K562 (cell line): ENCODE measurements around the gene HAPLN2. TPM values are rescaled to one million over a fixed set of nuclear protein-coding genes. Genes with fewer than 3 reads are reported as not detected.

Experiments used
- CREB1 ChIP-seq, 2 experiments: sonication (generic) in 1 of 2; formaldehyde crosslinking in 1 of 2; IDR thresholded peaks; 2 replicates each; pipeline versions ENCODE4 v1.6.1 to v1.8.0; 2012 to 2022; ENCODE audit warnings: inconsistent platforms in 1 of 2, mild to moderate bottlenecking in 1 of 2, missing genetic modification reagents in 1 of 2, moderate library complexity in 1 of 2
- MGA ChIP-seq: fragments of 450-650 bp; IDR thresholded peaks from 2 replicates; pipeline ENCODE4 v1.6.1; 2016; ENCODE audit warnings: mild to moderate bottlenecking, moderate library complexity
- MYC ChIP-seq, 2 experiments: fragments of 250-450 bp in 1 of 2; sonication (Bioruptor Pico) in 1 of 2; IDR thresholded peaks; 2 replicates each; pipeline versions ENCODE4 v1.5.1 to v1.6.1; 2012 to 2021; ENCODE audit warnings: low read depth in 2 of 2, borderline replicate concordance in 1 of 2, improper control_type of control experiment in 1 of 2, low read length in 1 of 2, mild to moderate bottlenecking in 1 of 2, moderate library complexity in 1 of 2
- RNF2 ChIP-seq: sonication (generic); IDR thresholded peaks from 2 replicates; pipeline ENCODE4 v1.6.1; 2016
- ZBTB2 ChIP-seq: fragments of 450-650 bp; IDR thresholded peaks from 2 replicates; pipeline ENCODE4 v1.6.1; 2016; ENCODE audit warnings: antibody characterized with exemption
- ZKSCAN1 ChIP-seq: fragments of 150-350 bp; IDR thresholded peaks from 2 replicates; pipeline ENCODE4 v1.6.1; 2016; ENCODE audit warnings: low read depth, low read length
- polyA plus RNA-seq, 8 experiments: library from polyadenylated mRNA; depleted of rRNA in 4 of 8; stranded (reverse) in 5 of 8; unstranded in 3 of 8; fragments of >200 nt; fragmentation: Nextera tagmentation in 2 of 8; fragmentation: Illumina TruSeq in 1 of 8; extraction: Ambion mirVana in 2 of 8; extraction: Trizol in 1 of 8; gene quantifications; 2 replicates each; pipeline versions ENCODE4 v1.2.1 to v1.2.3, GENCODE V29; 2011 to 2014; ENCODE audit warnings: inconsistent platforms in 1 of 8, missing spikeins in 1 of 8
- total RNA-seq, 7 experiments: library from RNA; depleted of rRNA in 6 of 7; stranded (reverse); fragments of >200 nt in 6 of 7; fragmentation: Illumina TruSeq in 2 of 7; extraction: Trizol in 2 of 7; gene quantifications; 2 replicates each; pipeline versions ENCODE4 v1.2.1 to v1.2.3, GENCODE V29; 2011 to 2021; ENCODE audit warnings: low replicate concordance in 1 of 7
- TF ChIP-seq, protein P1 (sequence below): fragments of 450-650 bp; IDR thresholded peaks from 2 replicates; pipeline ENCODE4 v1.7.1; 2018; ENCODE audit warnings: mild to moderate bottlenecking, low read depth; ENCODE audit not compliant: partially characterized antibody

Gene HAPLN2
- total and polyA plus RNA-seq, 9 of the 15 experiments (the other 6 are each of a cell fraction or from before 2014, with no cell fraction given): 0.14 to 5.2 (median 3.8) TPM; not detected in 4

DNA sequence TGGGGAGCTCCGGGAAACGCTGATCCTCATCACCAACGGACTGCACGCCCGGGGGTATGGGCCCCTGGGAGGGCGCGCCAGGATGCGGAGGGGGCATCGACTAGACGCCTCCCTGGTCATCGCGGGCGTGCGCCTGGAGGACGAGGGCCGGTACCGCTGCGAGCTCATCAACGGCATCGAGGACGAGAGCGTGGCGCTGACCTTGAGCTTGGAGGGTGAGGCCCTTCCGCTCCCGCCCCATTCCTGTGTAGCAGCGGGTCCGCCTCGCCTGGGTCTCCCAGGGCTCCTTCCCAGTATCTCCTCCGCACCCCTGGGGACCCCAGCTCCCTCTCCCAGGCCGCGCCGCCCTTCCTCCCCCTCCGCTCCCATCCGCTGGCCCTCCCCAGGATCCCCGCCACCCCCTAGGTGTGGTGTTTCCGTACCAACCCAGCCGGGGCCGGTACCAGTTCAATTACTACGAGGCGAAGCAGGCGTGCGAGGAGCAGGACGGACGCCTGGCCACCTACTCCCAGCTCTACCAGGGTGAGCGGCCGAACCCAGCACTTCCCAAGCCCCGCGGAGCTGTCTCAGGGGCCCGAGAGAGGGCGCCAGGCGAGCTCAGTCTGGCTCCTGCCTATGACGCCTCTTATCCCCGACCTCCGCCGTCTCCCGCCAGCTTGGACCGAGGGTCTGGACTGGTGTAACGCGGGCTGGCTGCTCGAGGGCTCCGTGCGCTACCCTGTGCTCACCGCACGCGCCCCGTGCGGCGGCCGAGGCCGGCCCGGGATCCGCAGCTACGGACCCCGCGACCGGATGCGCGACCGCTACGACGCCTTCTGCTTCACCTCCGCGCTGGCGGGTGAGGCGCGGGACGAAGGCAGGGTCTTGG lies 5.0 kb downstream of the HAPLN2 start (continued):
- TF ChIP-seq MYC (IDR thresholded peaks at IDR 0.05; ENCODE audit: low read depth, low read length) (peak; percentile 56), MYC (CRISPR knock-in tag; IDR thresholded peaks at IDR 0.05; ENCODE audit: borderline replicate concordance, low read depth) (no peak), ZKSCAN1 (no peak), RNF2 (peak; percentile 81; the same call in 1 of the 2 replicates), ZBTB2 (peak; percentile 42; the same call in 1 of the 2 replicates), CREB1 (IDR thresholded peaks at IDR 0.05) (peak; percentile 91), CREB1 (CRISPR knock-in tag; IDR thresholded peaks at IDR 0.05) (peak; percentile 85), MGA (peak; percentile 95)
- TF ChIP-seq, protein P1, sequence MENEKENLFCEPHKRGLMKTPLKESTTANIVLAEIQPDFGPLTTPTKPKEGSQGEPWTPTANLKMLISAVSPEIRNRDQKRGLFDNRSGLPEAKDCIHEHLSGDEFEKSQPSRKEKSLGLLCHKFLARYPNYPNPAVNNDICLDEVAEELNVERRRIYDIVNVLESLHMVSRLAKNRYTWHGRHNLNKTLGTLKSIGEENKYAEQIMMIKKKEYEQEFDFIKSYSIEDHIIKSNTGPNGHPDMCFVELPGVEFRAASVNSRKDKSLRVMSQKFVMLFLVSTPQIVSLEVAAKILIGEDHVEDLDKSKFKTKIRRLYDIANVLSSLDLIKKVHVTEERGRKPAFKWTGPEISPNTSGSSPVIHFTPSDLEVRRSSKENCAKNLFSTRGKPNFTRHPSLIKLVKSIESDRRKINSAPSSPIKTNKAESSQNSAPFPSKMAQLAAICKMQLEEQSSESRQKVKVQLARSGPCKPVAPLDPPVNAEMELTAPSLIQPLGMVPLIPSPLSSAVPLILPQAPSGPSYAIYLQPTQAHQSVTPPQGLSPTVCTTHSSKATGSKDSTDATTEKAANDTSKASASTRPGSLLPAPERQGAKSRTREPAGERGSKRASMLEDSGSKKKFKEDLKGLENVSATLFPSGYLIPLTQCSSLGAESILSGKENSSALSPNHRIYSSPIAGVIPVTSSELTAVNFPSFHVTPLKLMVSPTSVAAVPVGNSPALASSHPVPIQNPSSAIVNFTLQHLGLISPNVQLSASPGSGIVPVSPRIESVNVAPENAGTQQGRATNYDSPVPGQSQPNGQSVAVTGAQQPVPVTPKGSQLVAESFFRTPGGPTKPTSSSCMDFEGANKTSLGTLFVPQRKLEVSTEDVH: peak; percentile 90
